HepG2 (cell line): Measurements from ENCODE around the gene NTPCR. TPM values are rescaled to one million over a fixed set of nuclear protein-coding genes. Genes with fewer than 3 reads are reported as not detected.

Experiments
- ATAC-seq: fragments of 200-7000 bp; cut with Tn5 transposase; 3 replicates; pipeline ENCODE4 v1.9.1; 2020; ENCODE audit warnings: mild to moderate bottlenecking, moderate library complexity
- BruUV-seq: library from RNA; stranded (reverse); fragments of 400-500 nt; replicated peaks from 2 replicates; lab custom pipeline; 2021; lab: Mats Ljungman, UMichigan
- CTCF ChIA-PET: fragments of 300-600 bp; formaldehyde crosslinking; extraction: SDS; loops from one replicate; lab custom pipeline; 2021; ENCODE audit warnings: low total read pairs, inconsistent platforms, low intra/inter-chr PET ratio; lab: Yijun Ruan, JAX
- POLR2A ChIA-PET: fragments of 350-600 bp; sonication (Branson Sonifier 250); formaldehyde crosslinking; loops from one replicate; lab custom pipeline; 2020; ENCODE audit warnings: antibody characterized with exemption, inconsistent platforms; lab: Yijun Ruan, JAX
- DNase-seq: peaks from one replicate; pipeline ENCODE4 v3.0.0-alpha.2; 2015; ENCODE audit warnings: low spot score
- FAIRE-seq: peaks from 3 replicates; lab custom pipeline; 2011; peaks lifted over from hg19 to GRCh38; lab: Jason Lieb, UNC
- H2AFZ ChIP-seq: one replicate; pipeline ENCODE4 v1.6.1; 2011; ENCODE audit warnings: low read length, inconsistent platforms
- H3K27ac ChIP-seq: fragments of 300-600 bp; 3 replicates; pipeline ENCODE4 v1.8.0; 2011; ENCODE audit warnings: mixed run types, mild to moderate bottlenecking, mixed read lengths, low read length, inconsistent platforms; ENCODE audit not compliant: insufficient read depth; ENCODE audit errors: extremely low read length
- H3K27me3 ChIP-seq, 2 experiments: fragments of 200-600 bp in 1 of 2; 2 replicates in 1 of 2; 3 replicates in 1 of 2; pipeline versions ENCODE4 v1.6.0 to v1.8.0; 2011; ENCODE audit warnings: low read length in 2 of 2, mild to moderate bottlenecking in 2 of 2, moderate library complexity in 2 of 2, inconsistent platforms in 1 of 2; ENCODE audit not compliant: insufficient read depth in 2 of 2, control insufficient read depth in 1 of 2
- H3K36me3 ChIP-seq, 2 experiments: fragments of 200-600 bp in 1 of 2; replicated peaks in 1 of 2; 2 replicates in 1 of 2; 3 replicates in 1 of 2; pipeline versions ENCODE4 v1.5.1 to v1.8.0; 2011; ENCODE audit warnings: low read length in 2 of 2, inconsistent platforms in 1 of 2; ENCODE audit not compliant: insufficient read depth in 2 of 2, control insufficient read depth in 1 of 2
- H3K4me1 ChIP-seq: 2 replicates; pipeline ENCODE4 v1.5.1; 2012; ENCODE audit warnings: low read length, inconsistent platforms; ENCODE audit not compliant: insufficient read depth
- H3K4me2 ChIP-seq: 2 replicates; pipeline ENCODE4 v1.6.0; 2011; ENCODE audit warnings: low read depth, low read length, inconsistent platforms
- H3K4me3 ChIP-seq, 3 experiments: fragments of 200-600 bp in 1 of 3; sonication (generic), shearing (Covaris generic) in 1 of 3; replicated peaks in 1 of 3; 2 replicates each; pipeline ENCODE4 v1.5.1; 2011 to 2016; ENCODE audit warnings: low read length in 3 of 3, inconsistent platforms in 2 of 3, low read depth in 2 of 3, mild to moderate bottlenecking in 2 of 3, control low read depth in 1 of 3, mixed read lengths in 1 of 3; ENCODE audit not compliant: insufficient read depth in 1 of 3
- H3K79me2 ChIP-seq: one replicate; pipeline ENCODE4 v1.6.1; 2011; ENCODE audit warnings: low read length, inconsistent platforms; ENCODE audit not compliant: insufficient read depth
- H3K9ac ChIP-seq: 2 replicates; pipeline ENCODE4 v1.6.0; 2011; ENCODE audit warnings: mild to moderate bottlenecking, low read depth, low read length, inconsistent platforms; ENCODE audit not compliant: insufficient read depth
- H3K9me3 ChIP-seq: 2 replicates; pipeline ENCODE4 v1.5.1; 2012; ENCODE audit warnings: mild to moderate bottlenecking, low read length
- H4K20me1 ChIP-seq: 2 replicates; pipeline ENCODE4 v1.6.0; 2011; ENCODE audit warnings: inconsistent platforms, mild to moderate bottlenecking, low read length, moderate library complexity; ENCODE audit not compliant: insufficient read depth
- BHLHE40 ChIP-seq: IDR thresholded peaks from 2 replicates; pipeline ENCODE4 v1.6.1; 2011; ENCODE audit warnings: low read length, improper control_type of control experiment
- TAF1 ChIP-seq: sonication (generic); formaldehyde crosslinking; IDR thresholded peaks from 2 replicates; pipeline ENCODE4 v1.4.0; 2020; ENCODE audit warnings: missing genetic modification reagents
- ZFYVE20 ChIP-seq: sonication (generic); formaldehyde crosslinking; IDR thresholded peaks from 2 replicates; pipeline ENCODE4 v1.8.0; 2023; ENCODE audit warnings: low read depth, mild to moderate bottlenecking, moderate library complexity, missing genetic modification reagents, borderline replicate concordance
- ZMYM4 ChIP-seq: sonication (generic); formaldehyde crosslinking; IDR thresholded peaks from 2 replicates; pipeline ENCODE4 v1.8.1; 2023; ENCODE audit warnings: mild to moderate bottlenecking, missing genetic modification reagents
- ZNF264 ChIP-seq: sonication (generic); formaldehyde crosslinking; IDR thresholded peaks from 2 replicates; pipeline ENCODE4 v1.4.0; 2020; ENCODE audit warnings: missing genetic modification reagents
- ZSCAN29 ChIP-seq: sonication (generic); formaldehyde crosslinking; conservative IDR thresholded peaks from 2 replicates; pipeline ENCODE4 v1.4.0; 2020; ENCODE audit warnings: mild to moderate bottlenecking, missing genetic modification reagents
- WGBS: methylation state at CpG from one replicate; pipeline ENCODE4 v1.1.6; 2017; ENCODE audit warnings: low lambda C conversion rate; 5-methylcytosine and 5-hydroxymethylcytosine counted together
- in situ Hi-C: cut with HindIII; loops from 2 replicates; pipeline ENCODE4 v1.10.0; 2017; ENCODE audit warnings: low pct_unique_long_range_greater_than_20kb; ENCODE audit not compliant: extremely low pct_ligation_motif_present
- intact Hi-C: fragments of 100-400 bp; cut with micrococcal nuclease; formaldehyde crosslinking; loops from one replicate; pipeline ENCODE4 v1.10.0; 2022; ENCODE audit not compliant: unreplicated experiment
- polyA plus RNA-seq, 8 experiments: library from polyadenylated mRNA; depleted of rRNA in 3 of 8; stranded (reverse) in 7 of 8; unstranded in 1 of 8; fragments of >200 nt; fragmentation: Illumina TruSeq in 4 of 8; extraction: Trizol in 4 of 8; gene quantifications; 2 replicates each; pipeline versions ENCODE4 v1.2.1 to v1.2.3, GENCODE V29; 2011 to 2016; ENCODE audit warnings: low read depth in 4 of 8, missing spikeins in 1 of 8, mixed read lengths in 1 of 8; ENCODE audit not compliant: insufficient read depth in 1 of 8
- total RNA-seq, 5 experiments: library from RNA; depleted of rRNA; stranded (reverse); fragments of >200 nt; fragmentation: Illumina TruSeq; extraction: Trizol; gene quantifications; 2 replicates each; pipeline ENCODE4 v1.2.3, GENCODE V29; 2016; ENCODE audit warnings: low read depth in 1 of 5
- TF ChIP-seq, protein P1 (sequence below): sonication (generic); formaldehyde crosslinking; IDR thresholded peaks from 2 replicates; pipeline ENCODE4 v1.8.1; 2023; ENCODE audit warnings: mild to moderate bottlenecking, missing genetic modification reagents

Gene NTPCR
- total and polyA plus RNA-seq, 2 of the 13 experiments (the other 11 are each of a cell fraction or from before 2014, with no cell fraction given) = 11.7 to 47.0 TPM

DNA sequence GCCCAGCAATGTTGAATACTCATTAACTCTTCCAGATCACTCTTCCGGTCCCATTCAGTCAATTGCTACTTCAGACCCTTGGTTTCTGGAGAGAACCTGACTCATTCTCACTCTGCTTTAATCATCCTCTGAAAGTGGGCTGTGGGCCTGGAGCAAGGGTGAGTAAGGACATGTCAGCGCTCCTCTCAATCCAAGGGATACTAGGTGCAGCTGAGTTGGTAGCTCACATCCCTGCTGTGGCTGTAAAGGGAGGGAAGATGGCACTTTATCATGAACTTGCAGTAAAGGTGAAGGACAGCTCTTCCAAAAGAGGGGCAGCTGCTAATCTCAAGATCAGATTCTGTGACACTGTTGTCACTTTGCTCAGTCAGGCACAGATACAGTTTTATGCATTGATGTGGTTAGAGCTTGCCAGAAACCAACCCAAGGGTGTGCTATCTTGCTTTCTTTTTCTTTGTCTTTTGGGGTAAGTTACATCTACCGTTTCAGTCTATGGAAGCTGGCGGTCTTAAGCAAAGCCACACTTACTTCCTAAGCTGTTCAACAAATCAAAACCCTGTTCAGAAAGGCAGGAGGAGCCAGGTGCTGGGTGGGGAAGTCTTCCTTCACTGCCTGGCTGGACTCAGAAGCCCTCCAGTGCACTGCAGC is 26.5 kb upstream of the NTPCR start (continued):
- TF ChIP-seq ZSCAN29 (CRISPR knock-in tag) (no peak), ZNF264 (CRISPR knock-in tag) (no peak)

DNA sequence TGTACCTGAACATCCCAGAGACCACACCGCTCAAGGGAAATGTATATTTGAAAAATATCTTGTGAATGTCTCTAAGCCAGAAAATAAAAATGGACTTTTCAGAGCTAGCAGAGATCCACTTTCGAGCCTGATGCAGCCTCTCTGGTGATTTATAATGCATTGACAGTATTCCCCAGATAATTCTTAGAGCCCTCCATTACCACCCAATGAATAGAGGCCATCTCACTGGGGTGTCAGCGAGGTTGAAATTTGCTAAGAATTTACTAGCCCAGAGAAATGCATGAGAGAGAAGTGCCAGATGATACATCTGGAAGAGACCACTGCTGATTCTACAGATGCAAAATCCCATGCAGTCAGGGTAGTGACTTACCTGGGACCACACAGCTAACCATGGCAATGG is 25.5 kb upstream of the NTPCR start:
- FAIRE-seq (no peak), ATAC-seq (no peak), DNase-seq (no peak)
- in situ Hi-C loops (no loop called here), intact Hi-C loops (no loop called here)
- Histone ChIP-seq H3K4me3 (no peak overlapping the region), H3K9me3 (no peaks in the 10 kb centered on the region), H3K9ac (no peak overlapping the region), H3K36me3 (no peaks in the 10 kb centered on the region), H3K4me1 (no peaks in the 10 kb centered on the region), H3K79me2 (no peaks in the 10 kb centered on the region), H4K20me1 (no peaks in the 10 kb centered on the region), H3K27ac (no peak overlapping the region), H3K4me2 (no peak overlapping the region), H2AFZ (no peak overlapping the region), H3K27me3 (no peaks in the 10 kb centered on the region)
- BruUV-seq = no TSS peak
- TF ChIP-seq, protein P1, sequence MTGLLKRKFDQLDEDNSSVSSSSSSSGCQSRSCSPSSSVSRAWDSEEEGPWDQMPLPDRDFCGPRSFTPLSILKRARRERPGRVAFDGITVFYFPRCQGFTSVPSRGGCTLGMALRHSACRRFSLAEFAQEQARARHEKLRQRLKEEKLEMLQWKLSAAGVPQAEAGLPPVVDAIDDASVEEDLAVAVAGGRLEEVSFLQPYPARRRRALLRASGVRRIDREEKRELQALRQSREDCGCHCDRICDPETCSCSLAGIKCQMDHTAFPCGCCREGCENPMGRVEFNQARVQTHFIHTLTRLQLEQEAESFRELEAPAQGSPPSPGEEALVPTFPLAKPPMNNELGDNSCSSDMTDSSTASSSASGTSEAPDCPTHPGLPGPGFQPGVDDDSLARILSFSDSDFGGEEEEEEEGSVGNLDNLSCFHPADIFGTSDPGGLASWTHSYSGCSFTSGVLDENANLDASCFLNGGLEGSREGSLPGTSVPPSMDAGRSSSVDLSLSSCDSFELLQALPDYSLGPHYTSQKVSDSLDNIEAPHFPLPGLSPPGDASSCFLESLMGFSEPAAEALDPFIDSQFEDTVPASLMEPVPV (CRISPR knock-in tag) = no peak
- TF ChIP-seq ZFYVE20 (CRISPR knock-in tag) = no peak
- no peak for TF ChIP-seq ZMYM4 (CRISPR knock-in tag)
- TF ChIP-seq TAF1 = no peak
- no peak for TF ChIP-seq BHLHE40
- WGBS = 22% methylated on average over 2 of the region's 3 CpGs
- ChIA-PET POLR2A (no interaction called here), CTCF (no interaction called here)
